GM21423 (cell line): Measurements from ENCODE around the gene TTLL10.
"Not testable (repeated sequence)": the region's sequence is repeated elsewhere in the genome, so short reads cannot be mapped to it uniquely, and the experiment has no call there.

Source experiments
- ATAC-seq: cut with Tn5 transposase; IDR thresholded peaks from one replicate; pipeline ENCODE4 v1.9.1; 2021; ENCODE audit warnings: mild to moderate bottlenecking, moderate library complexity; ENCODE audit not compliant: unreplicated experiment

The TTLL10 gene

GRCh38 chr1:1141244-1141910, 32.3 kb upstream of the TTLL10 start:
- no peak for ATAC-seq

GRCh38 chr1:1141911-1142250, 31.8 kb upstream of the TTLL10 start:
- no peak for ATAC-seq

- ATAC-seq, result not testable (repeated sequence)
Measured at GRCh38 chr1:1142352-1142751, 31.3 kb upstream of the TTLL10 start.

- no peak for ATAC-seq
Measured at GRCh38 chr1:1142844-1143243, 30.8 kb upstream of the TTLL10 start.

GRCh38 chr1:1143636-1144035, 30.0 kb upstream of the TTLL10 start:
- ATAC-seq, result no peak

- ATAC-seq, result peak; percentile 73
Measured at GRCh38 chr1:1144122-1144842, 29.4 kb upstream of the TTLL10 start.

GRCh38 chr1:1144843-1145546, 28.7 kb upstream of the TTLL10 start:
- no peak for ATAC-seq

GRCh38 chr1:1145547-1145914, 28.1 kb upstream of the TTLL10 start:
- no peak for ATAC-seq

GRCh38 chr1:1146026-1146425, 27.7 kb upstream of the TTLL10 start:
- ATAC-seq, result no peak

GRCh38 chr1:1146596-1146995, 27.1 kb upstream of the TTLL10 start:
- no peak for ATAC-seq

- ATAC-seq, result no peak
Measured at GRCh38 chr1:1148061-1148460, 25.6 kb upstream of the TTLL10 start.

GRCh38 chr1:1148569-1148968, 25.1 kb upstream of the TTLL10 start:
- no peak for ATAC-seq

GRCh38 chr1:1149416-1149815, 24.3 kb upstream of the TTLL10 start:
- ATAC-seq, result no peak

- no peak for ATAC-seq
Measured at GRCh38 chr1:1150100-1150499, 23.6 kb upstream of the TTLL10 start.

GRCh38 chr1:1151306-1151705, 22.4 kb upstream of the TTLL10 start:
- no peak for ATAC-seq

- not testable (repeated sequence) for ATAC-seq
Measured at GRCh38 chr1:1152431-1152830, 21.2 kb upstream of the TTLL10 start.

- not testable (repeated sequence) for ATAC-seq
Measured at GRCh38 chr1:1153215-1153614, 20.5 kb upstream of the TTLL10 start.

GRCh38 chr1:1153874-1154273, 19.8 kb upstream of the TTLL10 start:
- ATAC-seq, result no peak

- no peak for ATAC-seq
Measured at GRCh38 chr1:1155258-1155657, 18.4 kb upstream of the TTLL10 start.

GRCh38 chr1:1156140-1157032, 17.3 kb upstream of the TTLL10 start:
- ATAC-seq, result no peak

- ATAC-seq, result no peak
Measured at GRCh38 chr1:1157033-1157365, 16.7 kb upstream of the TTLL10 start.
